ENCODE results near the gene RENBP. TPM values are rescaled to one million over a fixed set of nuclear protein-coding genes. Genes with fewer than 3 reads are reported as not detected.

The RENBP gene
- total and polyA plus RNA-seq, 11 donors = 5.1 to 35.5 (median 9.9) TPM

DNA sequence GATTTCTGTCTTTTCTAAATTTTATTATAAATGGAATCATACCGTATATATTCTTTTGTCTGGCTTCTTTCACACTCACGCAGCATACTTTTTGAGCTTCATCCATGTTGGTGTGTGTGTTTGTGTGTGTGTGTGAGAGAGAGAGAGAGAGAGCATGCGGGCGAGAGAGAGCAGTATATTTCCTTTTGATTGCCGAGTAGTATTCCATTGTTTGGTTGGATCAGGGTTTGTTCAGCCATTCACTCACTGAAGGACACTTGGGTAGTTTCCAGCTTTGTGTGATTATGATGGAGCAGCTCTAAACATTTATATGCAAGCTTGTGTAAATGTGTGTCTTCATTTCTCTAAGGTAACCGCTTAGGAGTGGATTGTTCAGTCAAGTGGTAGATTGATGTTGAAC is 55.3 kb downstream of the RENBP start:
- intact Hi-C loops (cut with DNase I) = loop anchor here in 1 of 10 donors (5.0 kb wide), 1 partner anchor 62 kb away; no protein-coding TSS in a partner anchor
- Histone ChIP-seq H3K4me3 (no peak overlapping the region), H3K9me3 (no peaks in the 10 kb centered on the region), H3K4me1 (peaks cover 0 to 20% (median 0%) of the 10 kb centered on the region in 12 donors), H3K27me3 (peaks cover 0 to 91% (median 19%) of the 10 kb centered on the region in 9 donors), H3K27ac (no peak overlapping the region), H3K36me3 (no peaks in the 10 kb centered on the region)
- WGBS, 4 donors = 93 to 96% (median 95%) methylated on average over 6 of the region's 6 CpGs
- DNase-seq = no peak
- no peak for TF ChIP-seq POLR2A (IDR thresholded peaks at IDR 0.05)
- TF ChIP-seq, protein P1, sequence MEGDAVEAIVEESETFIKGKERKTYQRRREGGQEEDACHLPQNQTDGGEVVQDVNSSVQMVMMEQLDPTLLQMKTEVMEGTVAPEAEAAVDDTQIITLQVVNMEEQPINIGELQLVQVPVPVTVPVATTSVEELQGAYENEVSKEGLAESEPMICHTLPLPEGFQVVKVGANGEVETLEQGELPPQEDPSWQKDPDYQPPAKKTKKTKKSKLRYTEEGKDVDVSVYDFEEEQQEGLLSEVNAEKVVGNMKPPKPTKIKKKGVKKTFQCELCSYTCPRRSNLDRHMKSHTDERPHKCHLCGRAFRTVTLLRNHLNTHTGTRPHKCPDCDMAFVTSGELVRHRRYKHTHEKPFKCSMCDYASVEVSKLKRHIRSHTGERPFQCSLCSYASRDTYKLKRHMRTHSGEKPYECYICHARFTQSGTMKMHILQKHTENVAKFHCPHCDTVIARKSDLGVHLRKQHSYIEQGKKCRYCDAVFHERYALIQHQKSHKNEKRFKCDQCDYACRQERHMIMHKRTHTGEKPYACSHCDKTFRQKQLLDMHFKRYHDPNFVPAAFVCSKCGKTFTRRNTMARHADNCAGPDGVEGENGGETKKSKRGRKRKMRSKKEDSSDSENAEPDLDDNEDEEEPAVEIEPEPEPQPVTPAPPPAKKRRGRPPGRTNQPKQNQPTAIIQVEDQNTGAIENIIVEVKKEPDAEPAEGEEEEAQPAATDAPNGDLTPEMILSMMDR (IDR thresholded peaks at IDR 0.05) = no peak
- no peak for ATAC-seq

DNA sequence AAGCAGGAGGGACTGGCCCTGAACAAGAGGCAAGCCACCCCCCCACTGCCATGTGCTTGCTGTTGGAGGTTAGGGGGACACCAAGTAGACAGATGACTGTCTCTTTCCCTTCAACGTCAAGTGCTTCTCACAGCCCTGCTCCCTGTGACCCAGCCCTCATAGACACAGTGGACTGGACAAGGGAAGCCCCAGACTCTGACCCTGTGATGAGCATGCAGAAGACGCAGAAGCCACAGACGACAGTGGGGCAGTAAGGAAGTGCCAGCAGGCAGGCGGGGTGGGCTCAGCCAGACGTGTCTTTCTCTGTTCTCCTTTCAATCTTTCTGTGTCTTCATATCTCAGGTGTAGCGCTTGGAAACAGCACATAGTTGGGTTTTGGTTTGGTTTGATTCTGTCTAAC is 56.1 kb downstream of the RENBP start:
- H3K27ac ChIP-seq = no peak overlapping the region
- peaks cover 0 to 20% (median 0%) of the 10 kb centered on the region in 12 donors for H3K4me1 ChIP-seq
- ATAC-seq (no peak), DNase-seq (no peak)
- TF ChIP-seq POLR2A (IDR thresholded peaks at IDR 0.05) = no peak
- TF ChIP-seq, protein P1 (IDR thresholded peaks at IDR 0.05) = no peak
- H3K4me3 ChIP-seq = no peak overlapping the region
- H3K9me3 ChIP-seq = no peaks in the 10 kb centered on the region
- peaks cover 0 to 92% (median 22%) of the 10 kb centered on the region in 9 donors for H3K27me3 ChIP-seq
- intact Hi-C loops (cut with DNase I) = loop anchor here in 1 of 10 donors (5.0 kb wide), 1 partner anchor 61 kb away; no protein-coding TSS in a partner anchor
- no peaks in the 10 kb centered on the region for H3K36me3 ChIP-seq
- 57 to 72% (median 64%) methylated on average over 6 of the region's 6 CpGs for WGBS, 4 donors

DNA sequence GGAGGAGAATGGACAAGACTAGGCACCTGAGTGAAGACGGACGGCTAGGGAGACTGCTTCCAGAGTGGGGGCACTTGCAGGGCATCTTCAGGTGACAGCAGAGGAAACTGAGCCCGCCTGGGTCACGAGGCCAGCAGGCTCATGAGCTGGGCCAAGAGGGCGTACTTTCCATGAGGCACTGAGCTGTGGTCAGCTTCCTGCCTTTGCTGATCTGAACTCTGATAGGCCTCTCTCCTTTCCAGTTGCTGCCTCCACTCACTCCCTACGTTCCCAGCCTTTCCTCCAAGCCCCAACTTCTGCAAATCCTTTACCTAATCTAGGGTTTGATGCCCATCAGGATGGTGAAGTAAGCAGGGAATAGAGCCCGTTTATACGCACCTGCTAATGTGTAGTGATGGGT is 57.1 kb downstream of the RENBP start:
- no peak for ATAC-seq
- 57 to 88% (median 67%) methylated on average over 8 of the region's 8 CpGs for WGBS, 4 donors
- H3K27ac ChIP-seq = no peak overlapping the region
- TF ChIP-seq, protein P1 (IDR thresholded peaks at IDR 0.05) = no peak
- no peak for TF ChIP-seq POLR2A (IDR thresholded peaks at IDR 0.05)
- peaks cover 0 to 20% (median 0%) of the 10 kb centered on the region in 12 donors for H3K4me1 ChIP-seq
- intact Hi-C loops (cut with DNase I) = loop anchor here in 1 of 10 donors (5.0 kb wide), 1 partner anchor 60 kb away; no protein-coding TSS in a partner anchor
- H3K36me3 ChIP-seq = no peaks in the 10 kb centered on the region
- H3K27me3 ChIP-seq = peaks cover 0 to 92% (median 23%) of the 10 kb centered on the region in 9 donors
- H3K4me3 ChIP-seq = no peak overlapping the region
- peak in 1 of 5 donors; percentile 7 for DNase-seq
- H3K9me3 ChIP-seq = no peaks in the 10 kb centered on the region

DNA sequence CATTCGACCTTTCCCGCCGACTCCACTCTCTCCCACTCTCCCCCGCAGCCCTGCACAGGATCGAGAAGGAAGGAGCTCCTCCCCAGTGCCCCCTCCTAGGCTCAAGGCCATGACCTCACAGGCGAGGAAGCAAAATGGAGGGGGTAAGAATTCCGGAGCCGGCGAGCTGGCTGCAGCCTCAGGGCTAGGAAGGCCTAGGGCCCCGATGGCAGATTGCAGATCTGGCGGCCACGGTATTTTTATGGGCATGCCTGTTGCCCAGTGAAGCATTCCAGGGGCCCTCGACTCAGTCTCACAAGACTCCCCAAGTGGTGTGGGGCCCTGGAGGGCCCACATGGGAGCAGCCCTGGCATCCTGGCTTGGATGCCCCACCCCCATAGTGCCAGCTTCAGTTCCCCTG is 57.5 kb downstream of the RENBP start:
- ATAC-seq (no peak), DNase-seq (peak in 1 of 5 donors; percentile 13)
- no peak for TF ChIP-seq POLR2A (IDR thresholded peaks at IDR 0.05)
- TF ChIP-seq, protein P1 (IDR thresholded peaks at IDR 0.05) = no peak
- Histone ChIP-seq H3K9me3 (no peaks in the 10 kb centered on the region), H3K36me3 (no peaks in the 10 kb centered on the region), H3K4me3 (no peak overlapping the region), H3K4me1 (peaks cover 0 to 20% (median 0%) of the 10 kb centered on the region in 12 donors), H3K27me3 (peaks cover 0 to 93% (median 23%) of the 10 kb centered on the region in 9 donors), H3K27ac (no peak overlapping the region)
- intact Hi-C loops (cut with DNase I) = loop anchor here in 1 of 10 donors (5.0 kb wide), 1 partner anchor 60 kb away; no protein-coding TSS in a partner anchor
- WGBS, 4 donors = 22 to 56% (median 41%) methylated on average over 11 to 13 of the region's 13 CpGs
